GM12878 (cell line): ENCODE measurements around the gene POU6F2. TPM values are rescaled to one million over a fixed set of nuclear protein-coding genes. Genes with fewer than 3 reads are reported as not detected.

Experiments used
- ATAC-seq: fragments of 200-7000 bp; cut with Tn5 transposase; 3 replicates; pipeline ENCODE4 v1.9.1; 2020; ENCODE audit warnings: mild to moderate bottlenecking, moderate library complexity
- BruUV-seq: library from RNA; stranded (reverse); fragments of 400-500 nt; replicated peaks from 2 replicates; lab custom pipeline; 2021; lab: Mats Ljungman, UMichigan
- CTCF ChIA-PET: fragments of 300-600 bp; sonication (Branson Sonifier 250); formaldehyde crosslinking; extraction: SDS; loops from one replicate; lab custom pipeline; 2021; ENCODE audit warnings: inconsistent platforms; lab: Yijun Ruan, JAX
- POLR2A ChIA-PET: fragments of 350-600 bp; formaldehyde crosslinking; extraction: SDS; loops from one replicate; lab custom pipeline; 2021; ENCODE audit warnings: inconsistent platforms; lab: Charles Lee
- RAD21 ChIA-PET: fragments of 300-600 bp; sonication (Branson Sonifier 250); formaldehyde crosslinking; loops from one replicate; lab custom pipeline; 2023; ENCODE audit warnings: antibody characterized with exemption; ENCODE audit not compliant: unreplicated experiment; lab: Charles Lee
- SMC1A ChIA-PET: fragments of 300-600 bp; sonication (Branson Sonifier 250); formaldehyde crosslinking; loops from one replicate; lab custom pipeline; 2023; ENCODE audit not compliant: unreplicated experiment, uncharacterized antibody; lab: Charles Lee
- DNase-seq: peaks from one replicate; pipeline ENCODE4 v3.0.0-alpha.2; 2011; ENCODE audit warnings: low read depth, low spot score
- FAIRE-seq: peaks from 3 replicates; lab custom pipeline; 2011; peaks lifted over from hg19 to GRCh38; lab: Jason Lieb, UNC
- H2AFZ ChIP-seq: 2 replicates; pipeline ENCODE4 v1.6.0; 2011; ENCODE audit warnings: low read depth, low read length, control low read depth; ENCODE audit not compliant: control insufficient read depth
- H3K27ac ChIP-seq: 2 replicates; pipeline ENCODE4 v1.5.1; 2011; ENCODE audit warnings: control low read depth; ENCODE audit not compliant: control insufficient read depth, insufficient read depth
- H3K27me3 ChIP-seq, 2 experiments: replicated peaks in 1 of 2; 2 replicates each; pipeline versions ENCODE4 v1.6.0 to v1.6.1; 2011; ENCODE audit warnings: low read length in 1 of 2; ENCODE audit not compliant: control insufficient read depth in 2 of 2, insufficient read depth in 2 of 2
- H3K36me3 ChIP-seq, 2 experiments: 2 replicates each; pipeline ENCODE4 v1.5.1; 2011; ENCODE audit warnings: low read length in 1 of 2; ENCODE audit not compliant: control insufficient read depth in 2 of 2, insufficient read depth in 2 of 2
- H3K4me1 ChIP-seq: 2 replicates; pipeline ENCODE4 v1.6.1; 2011; ENCODE audit warnings: mild to moderate bottlenecking, low read length, moderate library complexity, mixed read lengths; ENCODE audit not compliant: control insufficient read depth, insufficient read depth
- H3K4me2 ChIP-seq: 2 replicates; pipeline ENCODE4 v1.6.0; 2011; ENCODE audit warnings: control low read depth; ENCODE audit not compliant: control insufficient read depth, insufficient read depth
- H3K4me3 ChIP-seq: fragments of 200-600 bp; sonication (generic); 2 replicates; pipeline ENCODE4 v1.5.1; 2016
- H3K79me2 ChIP-seq: 2 replicates; pipeline ENCODE4 v1.6.0; 2011; ENCODE audit warnings: low read length; ENCODE audit not compliant: control insufficient read depth, insufficient read depth
- H3K9ac ChIP-seq: 2 replicates; pipeline ENCODE4 v1.8.0; 2011; ENCODE audit warnings: low read length, control low read depth, mixed read lengths; ENCODE audit not compliant: control insufficient read depth, insufficient read depth
- H3K9me3 ChIP-seq: replicated peaks from 3 replicates; pipeline ENCODE4 v1.5.1; 2011; ENCODE audit warnings: mild to moderate bottlenecking, low read length; ENCODE audit not compliant: control insufficient read depth, insufficient read depth
- H4K20me1 ChIP-seq: 2 replicates; pipeline ENCODE4 v1.6.0; 2011; ENCODE audit not compliant: control insufficient read depth, insufficient read depth
- ATF2 ChIP-seq: IDR thresholded peaks from 2 replicates; pipeline ENCODE4 v1.6.1; 2012; ENCODE audit warnings: low read length, inconsistent platforms
- CHD1 ChIP-seq: IDR thresholded peaks from 2 replicates; pipeline ENCODE4 v1.6.1; 2012; ENCODE audit warnings: low read depth, low read length, improper control_type of control experiment
- FOXK2 ChIP-seq: fragments of 450-650 bp; IDR thresholded peaks from 2 replicates; pipeline ENCODE4 v1.6.1; 2017; ENCODE audit warnings: mild to moderate bottlenecking, moderate library complexity
- FOXM1 ChIP-seq: IDR thresholded peaks from 2 replicates; pipeline ENCODE4 v1.6.1; 2012; ENCODE audit warnings: low read depth, mild to moderate bottlenecking, inconsistent platforms, low read length, moderate library complexity
- MTA3 ChIP-seq: IDR thresholded peaks from 2 replicates; pipeline ENCODE4 v1.6.1; 2012; ENCODE audit warnings: low read length, inconsistent platforms, borderline replicate concordance
- NFIC ChIP-seq: IDR thresholded peaks from 2 replicates; pipeline ENCODE4 v1.6.1; 2012; ENCODE audit warnings: low read depth, mild to moderate bottlenecking, inconsistent platforms, low read length, moderate library complexity
- NR2C1 ChIP-seq: fragments of 450-650 bp; IDR thresholded peaks from 2 replicates; pipeline ENCODE4 v1.6.1; 2017; ENCODE audit warnings: antibody characterized with exemption, mild to moderate bottlenecking, moderate library complexity
- REST ChIP-seq: IDR thresholded peaks from 2 replicates; pipeline ENCODE4 v1.6.1; 2012; ENCODE audit warnings: mild to moderate bottlenecking, low read depth, low read length
- STAT3 ChIP-seq: IDR thresholded peaks from 2 replicates; pipeline ENCODE4 v1.6.1; 2011; ENCODE audit warnings: low read depth, low read length, improper control_type of control experiment
- WRNIP1 ChIP-seq: IDR thresholded peaks from 2 replicates; pipeline ENCODE4 v1.6.1; 2011; ENCODE audit warnings: low read depth, low read length, improper control_type of control experiment, borderline replicate concordance
- ZNF384 ChIP-seq: IDR thresholded peaks from 2 replicates; pipeline ENCODE4 v1.6.1; 2012; ENCODE audit warnings: low read depth, mild to moderate bottlenecking, low read length, improper control_type of control experiment, borderline replicate concordance
- WGBS: methylation state at CpG from one replicate; pipeline ENCODE4 v1.1.6; 2016; ENCODE audit warnings: low lambda C conversion rate; ENCODE audit not compliant: insufficient replicate concordance, insufficient coverage; ENCODE audit errors: missing lambda C conversion rate; 5-methylcytosine and 5-hydroxymethylcytosine counted together
- in situ Hi-C: fragments of 300-500 bp; cut with MboI; formaldehyde crosslinking; loops from 9 replicates; pipeline ENCODE4 v1.14.3; 2018; ENCODE audit warnings: mixed read lengths
- intact Hi-C: fragments of 100-400 bp; cut with micrococcal nuclease; formaldehyde crosslinking; loops from one replicate; pipeline ENCODE4 v1.14.2; 2022; ENCODE audit not compliant: unreplicated experiment
- polyA plus RNA-seq, 11 experiments: library from polyadenylated mRNA; depleted of rRNA in 4 of 11; unstranded in 6 of 11; stranded (reverse) in 5 of 11; fragments of >200 nt; fragmentation: Nextera tagmentation in 4 of 11; fragmentation: Illumina TruSeq in 1 of 11; extraction: Ambion mirVana in 4 of 11; extraction: Trizol in 1 of 11; gene quantifications; 1 replicate in 1 of 11; 2 replicates in 10 of 11; pipeline versions ENCODE4 v1.2.1 to v1.2.3, GENCODE V29; 2011 to 2016; ENCODE audit warnings: inconsistent platforms in 2 of 11, missing spikeins in 2 of 11, low read depth in 1 of 11
- total RNA-seq, 4 experiments: library from RNA; depleted of rRNA in 3 of 4; stranded (reverse); fragments of >200 nt in 3 of 4; fragmentation: Illumina TruSeq in 1 of 4; extraction: Trizol in 1 of 4; gene quantifications; 2 replicates each; pipeline versions ENCODE4 v1.2.1 to v1.2.3, GENCODE V29; 2013 to 2021
- TF ChIP-seq, protein P1 (sequence below): fragments of 450-650 bp; IDR thresholded peaks from 2 replicates; pipeline ENCODE4 v1.6.1; 2017; ENCODE audit warnings: low read depth, mild to moderate bottlenecking, moderate library complexity
- TF ChIP-seq, protein P2 (sequence below): fragments of 450-650 bp; IDR thresholded peaks from 2 replicates; pipeline ENCODE4 v1.6.1; 2014; ENCODE audit warnings: mild to moderate bottlenecking
- TF ChIP-seq, protein P3 (sequence below): fragments of 450-650 bp; IDR thresholded peaks from 2 replicates; pipeline ENCODE4 v1.6.1; 2018; ENCODE audit warnings: borderline replicate concordance, mild to moderate bottlenecking; ENCODE audit not compliant: partially characterized antibody

POU6F2 gene
- total and polyA plus RNA-seq, 10 of the 15 experiments (the other 5 are each of a cell fraction or from before 2014, with no cell fraction given) = 0.10 TPM; not detected in 9

DNA sequence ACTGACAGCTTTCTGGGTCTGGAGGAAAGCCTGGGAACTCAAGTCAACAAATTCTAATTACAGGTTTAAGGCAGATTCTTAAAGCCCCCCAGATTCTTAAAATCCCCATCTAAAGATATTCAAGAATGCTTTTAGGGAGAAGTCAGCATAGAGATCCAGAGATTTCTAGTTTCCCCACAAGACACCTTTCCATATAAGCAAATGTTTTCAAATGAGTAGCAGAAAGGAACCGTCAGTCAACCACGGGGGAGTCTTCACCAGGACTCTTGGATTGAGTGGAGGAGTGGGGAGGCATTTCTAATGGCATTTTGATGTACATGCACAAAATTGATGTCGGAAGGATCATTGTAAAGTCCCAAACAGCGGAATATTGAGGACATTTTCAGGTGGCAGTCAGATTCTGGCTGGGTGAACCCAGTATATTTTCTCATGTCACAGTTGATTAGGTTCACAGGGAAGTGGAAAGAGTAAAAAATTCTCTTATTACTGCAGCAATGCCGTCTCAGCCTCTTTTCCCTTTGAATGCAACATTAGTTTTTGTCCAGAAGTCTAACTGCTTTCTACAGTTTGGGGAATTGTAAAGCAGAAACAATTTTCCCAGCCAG, 396.8 kb downstream of the POU6F2 start:
- H3K27me3 ChIP-seq = no peaks in the 10 kb centered on the region; a peak in 1 of 4 replicates
- H3K4me2 ChIP-seq = no peak overlapping the region
- CTCF ChIA-PET = interaction anchor here (0.6 to 0.9 kb wide), 2 partner anchors 12 to 63 kb away, joined by 3 read pairs; no protein-coding TSS in a partner anchor
- SMC1A ChIA-PET = no interaction called here
- POLR2A ChIA-PET = no interaction called here
- no peaks in the 10 kb centered on the region for H3K4me1 ChIP-seq
- ATAC-seq (no peak), DNase-seq (no peak), FAIRE-seq (no peak)
- H3K36me3 ChIP-seq = no peaks in the 10 kb centered on the region
- intact Hi-C loops (loop anchor here (5.0 kb wide), 1 partner anchor 33 kb away; no protein-coding TSS in a partner anchor), in situ Hi-C loops (no loop called here)
- no peak overlapping the region for H3K9ac ChIP-seq
- H2AFZ ChIP-seq = no peak overlapping the region
- H3K79me2 ChIP-seq = no peaks in the 10 kb centered on the region
- no TSS peak for BruUV-seq
- RAD21 ChIA-PET = no interaction called here
- 26% methylated on average over 5 of the region's 5 CpGs for WGBS
- no peak overlapping the region for H3K4me3 ChIP-seq
- H3K9me3 ChIP-seq = no peaks in the 10 kb centered on the region
- H3K27ac ChIP-seq = no peak overlapping the region
- no peaks in the 10 kb centered on the region for H4K20me1 ChIP-seq
- TF ChIP-seq CHD1 (no peak), NFIC (no peak), FOXM1 (no peak), ATF2 (no peak), WRNIP1 (no peak), NR2C1 (no peak), ZNF384 (no peak), REST (no peak), MTA3 (no peak), STAT3 (no peak), FOXK2 (no peak)
- TF ChIP-seq, protein P1, sequence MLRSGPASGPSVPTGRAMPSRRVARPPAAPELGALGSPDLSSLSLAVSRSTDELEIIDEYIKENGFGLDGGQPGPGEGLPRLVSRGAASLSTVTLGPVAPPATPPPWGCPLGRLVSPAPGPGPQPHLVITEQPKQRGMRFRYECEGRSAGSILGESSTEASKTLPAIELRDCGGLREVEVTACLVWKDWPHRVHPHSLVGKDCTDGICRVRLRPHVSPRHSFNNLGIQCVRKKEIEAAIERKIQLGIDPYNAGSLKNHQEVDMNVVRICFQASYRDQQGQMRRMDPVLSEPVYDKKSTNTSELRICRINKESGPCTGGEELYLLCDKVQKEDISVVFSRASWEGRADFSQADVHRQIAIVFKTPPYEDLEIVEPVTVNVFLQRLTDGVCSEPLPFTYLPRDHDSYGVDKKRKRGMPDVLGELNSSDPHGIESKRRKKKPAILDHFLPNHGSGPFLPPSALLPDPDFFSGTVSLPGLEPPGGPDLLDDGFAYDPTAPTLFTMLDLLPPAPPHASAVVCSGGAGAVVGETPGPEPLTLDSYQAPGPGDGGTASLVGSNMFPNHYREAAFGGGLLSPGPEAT = no peak
- TF ChIP-seq, protein P2, sequence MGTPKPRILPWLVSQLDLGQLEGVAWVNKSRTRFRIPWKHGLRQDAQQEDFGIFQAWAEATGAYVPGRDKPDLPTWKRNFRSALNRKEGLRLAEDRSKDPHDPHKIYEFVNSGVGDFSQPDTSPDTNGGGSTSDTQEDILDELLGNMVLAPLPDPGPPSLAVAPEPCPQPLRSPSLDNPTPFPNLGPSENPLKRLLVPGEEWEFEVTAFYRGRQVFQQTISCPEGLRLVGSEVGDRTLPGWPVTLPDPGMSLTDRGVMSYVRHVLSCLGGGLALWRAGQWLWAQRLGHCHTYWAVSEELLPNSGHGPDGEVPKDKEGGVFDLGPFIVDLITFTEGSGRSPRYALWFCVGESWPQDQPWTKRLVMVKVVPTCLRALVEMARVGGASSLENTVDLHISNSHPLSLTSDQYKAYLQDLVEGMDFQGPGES = no peak
- TF ChIP-seq, protein P3, sequence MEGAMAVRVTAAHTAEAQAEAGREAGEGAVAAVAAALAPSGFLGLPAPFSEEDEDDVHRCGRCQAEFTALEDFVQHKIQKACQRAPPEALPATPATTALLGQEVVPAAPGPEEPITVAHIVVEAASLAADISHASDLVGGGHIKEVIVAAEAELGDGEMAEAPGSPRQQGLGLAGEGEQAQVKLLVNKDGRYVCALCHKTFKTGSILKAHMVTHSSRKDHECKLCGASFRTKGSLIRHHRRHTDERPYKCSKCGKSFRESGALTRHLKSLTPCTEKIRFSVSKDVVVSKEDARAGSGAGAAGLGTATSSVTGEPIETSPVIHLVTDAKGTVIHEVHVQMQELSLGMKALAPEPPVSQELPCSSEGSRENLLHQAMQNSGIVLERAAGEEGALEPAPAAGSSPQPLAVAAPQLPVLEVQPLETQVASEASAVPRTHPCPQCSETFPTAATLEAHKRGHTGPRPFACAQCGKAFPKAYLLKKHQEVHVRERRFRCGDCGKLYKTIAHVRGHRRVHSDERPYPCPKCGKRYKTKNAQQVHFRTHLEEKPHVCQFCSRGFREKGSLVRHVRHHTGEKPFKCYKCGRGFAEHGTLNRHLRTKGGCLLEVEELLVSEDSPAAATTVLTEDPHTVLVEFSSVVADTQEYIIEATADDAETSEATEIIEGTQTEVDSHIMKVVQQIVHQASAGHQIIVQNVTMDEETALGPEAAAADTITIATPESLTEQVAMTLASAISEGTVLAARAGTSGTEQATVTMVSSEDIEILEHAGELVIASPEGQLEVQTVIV = no peak
- TF ChIP-seq, all 136 proteins: peak for 0
